Stimulated activated CD4-positive, alpha-beta T cell treated with anti-CD3 and anti-CD28 coated beads, Interleukin-4, amount 100 ng/mL, for 24 hours (primary cell): ENCODE data around the gene URM1.
A peak's percentile ranks its signal among the peaks of the same experiment; 100 is the strongest.
"Not testable (repeated sequence)": the region's sequence is repeated elsewhere in the genome, so short reads cannot be mapped to it uniquely, and the experiment has no call there.

ENCODE experiments used
- DNase-seq: peaks from one replicate; pipeline ENCODE4 v3.0.0-alpha.2; 2020

The URM1 gene

GRCh38 chr9:128411364-128412119, 40.4 kb downstream of the URM1 start:
- no peak for DNase-seq

- DNase-seq = peak; percentile 41
These were observed 41.1 kb downstream of the URM1 start for GRCh38 chr9:128412120-128412790.

GRCh38 chr9:128413728-128414127, 42.6 kb downstream of the URM1 start:
- DNase-seq = not testable (repeated sequence)

- DNase-seq = no peak
These were observed 43.3 kb downstream of the URM1 start for GRCh38 chr9:128414461-128414860.

- no peak for DNase-seq
These were observed 44.1 kb downstream of the URM1 start for GRCh38 chr9:128415281-128415680.

- no peak for DNase-seq
These were observed 44.8 kb downstream of the URM1 start for GRCh38 chr9:128416014-128416413.

- DNase-seq = no peak
These were observed 45.4 kb downstream of the URM1 start for GRCh38 chr9:128416432-128417019.

- no peak for DNase-seq
These were observed 48.1 kb downstream of the URM1 start for GRCh38 chr9:128419061-128419925.

- DNase-seq = peak; percentile 62
These were observed 49.0 kb downstream of the URM1 start for GRCh38 chr9:128420060-128420650.

GRCh38 chr9:128420651-128421481, 49.7 kb downstream of the URM1 start, which contains the start of gene CERCAM:
CERCAM (plus strand) TSS chr9:128420857; CDS start chr9:128420878, 21 bp downstream.
- DNase-seq = peak; percentile 33

GRCh38 chr9:128421482-128421996, 50.4 kb downstream of the URM1 start:
- no peak for DNase-seq

- DNase-seq = not testable (repeated sequence)
These were observed 51.0 kb downstream of the URM1 start for GRCh38 chr9:128422022-128422782.

GRCh38 chr9:128422783-128423150, 51.6 kb downstream of the URM1 start:
- no peak for DNase-seq

GRCh38 chr9:128423356-128423755, 52.2 kb downstream of the URM1 start:
- not testable (repeated sequence) for DNase-seq

- no peak for DNase-seq
These were observed 53.1 kb downstream of the URM1 start for GRCh38 chr9:128424268-128424780.

GRCh38 chr9:128428644-128429512, 57.7 kb downstream of the URM1 start:
- no peak for DNase-seq

GRCh38 chr9:128429513-128430086, 58.4 kb downstream of the URM1 start:
- no peak for DNase-seq

- no peak for DNase-seq
These were observed 60.0 kb downstream of the URM1 start for GRCh38 chr9:128431207-128431606.

GRCh38 chr9:128434340-128434739, 63.2 kb downstream of the URM1 start:
- no peak for DNase-seq
